OCI-LY1 (cell line): Measurements from ENCODE around the gene PDZD2.
"Not testable (repeated sequence)": the region's sequence is repeated elsewhere in the genome, so short reads cannot be mapped to it uniquely, and the experiment has no call there.

Experiments used
- H2AFZ ChIP-seq: fragments of 200-600 bp; sonication (generic), shearing (Covaris generic); 2 replicates; pipeline ENCODE4 v1.6.0; 2014; ENCODE audit warnings: antibody characterized with exemption, mild to moderate bottlenecking, low read length
- H3F3A ChIP-seq: fragments of 200-600 bp; sonication (generic), shearing (Covaris generic); 2 replicates; pipeline ENCODE4 v1.6.0; 2014; ENCODE audit warnings: mild to moderate bottlenecking, antibody characterized with exemption, low read length, moderate library complexity; ENCODE audit not compliant: insufficient read depth
- H3K27ac ChIP-seq: fragments of 200-600 bp; sonication (generic); 2 replicates; pipeline ENCODE4 v1.5.1; 2014; ENCODE audit warnings: low read length, mixed run types, mild to moderate bottlenecking, low read depth; ENCODE audit not compliant: poor library complexity, severe bottlenecking
- H3K27me3 ChIP-seq: fragments of 200-600 bp; sonication (generic); 2 replicates; pipeline ENCODE4 v1.6.0; 2014; ENCODE audit warnings: antibody characterized with exemption, mild to moderate bottlenecking, low read length, moderate library complexity; ENCODE audit not compliant: insufficient read depth
- H3K36me3 ChIP-seq: fragments of 200-600 bp; sonication (generic); 2 replicates; pipeline ENCODE4 v1.6.1; 2014; ENCODE audit warnings: mild to moderate bottlenecking, antibody characterized with exemption, low read length, moderate library complexity, mixed read lengths; ENCODE audit not compliant: insufficient read depth
- H3K4me1 ChIP-seq: fragments of 200-600 bp; sonication (generic); 2 replicates; pipeline ENCODE4 v1.5.1; 2014; ENCODE audit warnings: mild to moderate bottlenecking, low read length, moderate library complexity; ENCODE audit not compliant: insufficient read depth, severe bottlenecking
- H3K4me2 ChIP-seq: fragments of 200-600 bp; sonication (generic), shearing (Covaris generic); 2 replicates; pipeline ENCODE4 v1.6.1; 2014; ENCODE audit warnings: low read length
- H3K4me3 ChIP-seq: fragments of 200-600 bp; sonication (generic); 2 replicates; pipeline ENCODE4 v1.5.1; 2014; ENCODE audit warnings: low read length, low read depth, mild to moderate bottlenecking, mixed read lengths; ENCODE audit not compliant: poor library complexity, severe bottlenecking
- H3K79me2 ChIP-seq: fragments of 200-600 bp; shearing (Covaris generic); 2 replicates; pipeline ENCODE4 v1.6.1; 2016; ENCODE audit warnings: mixed run types, low read length, mixed read lengths; ENCODE audit not compliant: insufficient read depth
- H3K9ac ChIP-seq: fragments of 200-600 bp; sonication (generic), shearing (Covaris generic); 2 replicates; pipeline ENCODE4 v1.6.1; 2014; ENCODE audit warnings: mild to moderate bottlenecking, low read length, mixed read lengths
- H3K9me2 ChIP-seq: fragments of 200-600 bp; sonication (generic), shearing (Covaris generic); 2 replicates; pipeline ENCODE4 v1.6.1; 2014; ENCODE audit warnings: low read depth, mild to moderate bottlenecking, low read length, mixed read lengths
- H3K9me3 ChIP-seq: fragments of 200-600 bp; shearing (Covaris generic); 2 replicates; pipeline ENCODE4 v1.6.1; 2014; ENCODE audit warnings: low read length, mixed read lengths
- H4K20me1 ChIP-seq: fragments of 200-600 bp; sonication (generic), shearing (Covaris generic); 2 replicates; pipeline ENCODE4 v1.6.0; 2016; ENCODE audit warnings: mild to moderate bottlenecking, low read length; ENCODE audit not compliant: insufficient read depth
- EZH2 ChIP-seq: fragments of 200-600 bp; sonication (generic), shearing (Covaris generic); IDR thresholded peaks from 2 replicates; pipeline ENCODE4 v1.8.0; 2017; ENCODE audit warnings: borderline replicate concordance, mixed run types, mild to moderate bottlenecking, antibody characterized with exemption, low read length, moderate library complexity, mixed read lengths
- TF ChIP-seq, protein P1 (sequence below): fragments of 200-600 bp; sonication (generic), shearing (Covaris generic); IDR thresholded peaks from 2 replicates; pipeline ENCODE4 v1.5.1; 2017; ENCODE audit warnings: mild to moderate bottlenecking, antibody characterized with exemption, low read length, moderate library complexity, mixed read lengths

Gene PDZD2

DNA sequence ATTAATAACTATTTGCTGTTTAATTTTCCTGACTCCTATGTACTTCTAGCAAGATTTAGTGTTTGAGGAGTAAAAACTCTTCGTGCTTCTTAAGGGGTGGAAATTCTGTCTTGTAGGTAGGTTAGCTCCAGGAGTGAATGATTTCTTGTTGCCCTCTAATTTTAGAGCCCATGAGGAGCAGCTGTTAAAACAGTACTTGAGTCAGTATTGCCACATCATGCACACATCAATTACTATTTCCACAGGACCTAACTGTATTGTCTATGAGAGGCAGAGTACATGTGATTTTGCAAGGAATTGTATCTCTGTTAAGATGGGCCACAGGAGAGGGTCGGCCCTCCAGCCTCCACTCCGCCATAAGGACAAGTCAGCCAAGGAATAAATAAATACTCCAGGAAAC, 91.2 kb downstream of the PDZD2 start:
- no peaks in the 10 kb centered on the region for H4K20me1 ChIP-seq
- no peaks in the 10 kb centered on the region for H3K27me3 ChIP-seq
- no peak overlapping the region for H3K4me2 ChIP-seq
- H3K4me1 ChIP-seq: no peaks in the 10 kb centered on the region
- H3K9ac ChIP-seq: no peak overlapping the region
- H3K9me2 ChIP-seq: no peaks in the 10 kb centered on the region
- H3K27ac ChIP-seq: no peak overlapping the region
- no peak overlapping the region for H3K4me3 ChIP-seq
- no peaks in the 10 kb centered on the region for H3K79me2 ChIP-seq
- no peaks in the 10 kb centered on the region for H3K36me3 ChIP-seq
- H3F3A ChIP-seq: no peaks in the 10 kb centered on the region
- no peaks in the 10 kb centered on the region for H3K9me3 ChIP-seq
- TF ChIP-seq, protein P1, sequence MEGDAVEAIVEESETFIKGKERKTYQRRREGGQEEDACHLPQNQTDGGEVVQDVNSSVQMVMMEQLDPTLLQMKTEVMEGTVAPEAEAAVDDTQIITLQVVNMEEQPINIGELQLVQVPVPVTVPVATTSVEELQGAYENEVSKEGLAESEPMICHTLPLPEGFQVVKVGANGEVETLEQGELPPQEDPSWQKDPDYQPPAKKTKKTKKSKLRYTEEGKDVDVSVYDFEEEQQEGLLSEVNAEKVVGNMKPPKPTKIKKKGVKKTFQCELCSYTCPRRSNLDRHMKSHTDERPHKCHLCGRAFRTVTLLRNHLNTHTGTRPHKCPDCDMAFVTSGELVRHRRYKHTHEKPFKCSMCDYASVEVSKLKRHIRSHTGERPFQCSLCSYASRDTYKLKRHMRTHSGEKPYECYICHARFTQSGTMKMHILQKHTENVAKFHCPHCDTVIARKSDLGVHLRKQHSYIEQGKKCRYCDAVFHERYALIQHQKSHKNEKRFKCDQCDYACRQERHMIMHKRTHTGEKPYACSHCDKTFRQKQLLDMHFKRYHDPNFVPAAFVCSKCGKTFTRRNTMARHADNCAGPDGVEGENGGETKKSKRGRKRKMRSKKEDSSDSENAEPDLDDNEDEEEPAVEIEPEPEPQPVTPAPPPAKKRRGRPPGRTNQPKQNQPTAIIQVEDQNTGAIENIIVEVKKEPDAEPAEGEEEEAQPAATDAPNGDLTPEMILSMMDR: no peak
- no peak for TF ChIP-seq EZH2
- H2AFZ ChIP-seq: no peak overlapping the region

DNA sequence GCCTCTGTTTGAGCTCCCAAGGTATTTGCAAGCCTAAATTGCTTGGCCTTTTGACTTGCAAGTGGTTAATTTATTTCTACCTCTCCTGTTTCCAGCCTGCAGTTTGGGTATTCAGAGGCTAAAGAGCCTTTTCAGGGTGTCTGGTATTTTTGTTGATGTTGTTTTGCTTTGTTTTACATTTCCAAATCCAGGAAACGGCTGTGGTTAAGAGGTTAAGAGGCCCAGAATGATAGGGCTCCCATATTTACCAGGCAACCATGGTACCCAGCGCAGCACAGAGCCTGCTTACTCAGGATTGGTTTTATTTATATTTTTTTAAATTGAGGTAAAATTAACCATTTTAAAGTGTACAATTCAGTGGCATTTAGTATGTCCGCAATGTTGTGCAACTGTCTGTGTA, 92.1 kb downstream of the PDZD2 start:
- Histone ChIP-seq H3K27me3 (no peaks in the 10 kb centered on the region), H3K9me3 (no peaks in the 10 kb centered on the region), H3K4me2 (no peak overlapping the region), H3F3A (no peaks in the 10 kb centered on the region), H3K9me2 (no peaks in the 10 kb centered on the region), H3K9ac (no peak overlapping the region), H3K27ac (no peak overlapping the region), H3K4me1 (no peaks in the 10 kb centered on the region), H4K20me1 (no peaks in the 10 kb centered on the region), H3K79me2 (no peaks in the 10 kb centered on the region), H2AFZ (no peak overlapping the region), H3K36me3 (no peaks in the 10 kb centered on the region), H3K4me3 (no peak overlapping the region)
- TF ChIP-seq, protein P1: no peak
- TF ChIP-seq EZH2: no peak

DNA sequence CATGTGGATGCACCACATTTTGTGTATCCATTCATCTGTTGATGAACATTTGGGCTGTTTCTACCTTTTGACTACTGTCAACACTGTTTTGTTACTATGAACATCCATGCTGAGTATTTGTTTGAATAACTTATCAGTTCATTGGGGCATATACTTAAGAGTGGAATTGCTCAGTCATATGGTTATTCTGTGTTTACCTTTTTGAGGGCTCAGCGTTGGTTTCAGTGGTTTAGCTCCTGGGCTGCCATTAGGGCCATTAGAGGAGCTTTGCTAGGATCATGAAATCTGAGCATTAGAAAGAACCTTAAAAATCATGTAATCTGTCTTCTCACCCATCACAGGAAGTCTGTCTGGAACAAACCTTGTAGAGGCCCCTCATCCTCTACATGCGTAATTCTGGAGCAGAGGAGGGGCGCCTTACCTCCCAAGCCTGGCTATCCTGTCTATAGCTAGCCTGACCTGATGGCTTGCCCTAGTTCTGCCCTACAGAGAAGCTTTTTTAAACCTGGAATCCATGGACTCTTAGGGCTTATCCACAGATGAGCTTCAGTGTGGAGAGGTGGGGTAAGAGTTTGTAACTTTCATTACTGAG, 92.9 kb downstream of the PDZD2 start:
- H2AFZ ChIP-seq: no peak overlapping the region
- H3K9me2 ChIP-seq: no peaks in the 10 kb centered on the region
- no peaks in the 10 kb centered on the region for H3K9me3 ChIP-seq
- H3K79me2 ChIP-seq: no peaks in the 10 kb centered on the region
- H3K27me3 ChIP-seq: no peaks in the 10 kb centered on the region
- H3K4me2 ChIP-seq: no peak overlapping the region
- H3F3A ChIP-seq: no peaks in the 10 kb centered on the region
- H3K9ac ChIP-seq: no peak overlapping the region
- no peaks in the 10 kb centered on the region for H3K36me3 ChIP-seq
- TF ChIP-seq, protein P1: no peak
- no peak for TF ChIP-seq EZH2
- H3K27ac ChIP-seq: no peak overlapping the region
- no peaks in the 10 kb centered on the region for H4K20me1 ChIP-seq
- no peak overlapping the region for H3K4me3 ChIP-seq
- no peaks in the 10 kb centered on the region for H3K4me1 ChIP-seq

DNA sequence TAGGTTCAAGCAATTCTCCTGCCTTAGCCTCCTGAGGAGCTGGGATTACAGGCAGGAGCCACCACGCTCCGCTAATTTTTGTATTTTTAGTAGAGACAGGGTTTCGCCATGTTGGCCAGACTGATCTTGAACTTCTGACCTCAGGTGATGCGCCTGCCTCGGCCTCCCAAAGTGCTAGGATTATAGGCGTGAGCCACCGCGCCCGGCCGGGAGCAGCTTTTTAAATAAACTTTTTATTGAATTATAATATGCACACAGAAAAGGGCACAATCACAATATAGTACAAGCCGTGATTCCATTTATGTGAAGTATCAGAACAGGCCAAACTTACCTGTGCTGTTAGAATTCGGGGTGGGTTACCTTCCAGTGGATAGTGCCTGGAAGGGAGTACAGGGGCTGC, 93.9 kb downstream of the PDZD2 start:
- H4K20me1 ChIP-seq, H3K4me1 ChIP-seq, H3K9me3 ChIP-seq, H3K79me2 ChIP-seq, H3K4me3 ChIP-seq, H3K4me2 ChIP-seq, H3K27me3 ChIP-seq, H3K9ac ChIP-seq, H2AFZ ChIP-seq, H3F3A ChIP-seq, H3K36me3 ChIP-seq, H3K9me2 ChIP-seq, H3K27ac ChIP-seq: not testable (repeated sequence)
